Tibial nerve (tissue), 4 donors: ENCODE data around the gene RGS6. TPM values are rescaled to one million over a fixed set of nuclear protein-coding genes. Genes with fewer than 3 reads are reported as not detected.

ENCODE experiments used
- DNase-seq, 2 donors: peaks; one replicate each; pipeline ENCODE4 v3.0.0-alpha.2; 2019; ENCODE audit warnings: low spot score in 2 of 2
- H3K27ac ChIP-seq, 4 donors: fragments of 200-600 bp; sonication (generic) in 3 of 4; one replicate each; pipeline ENCODE4 v1.5.1; 2017 to 2019; ENCODE audit warnings: mild to moderate bottlenecking in 1 of 4
- H3K27me3 ChIP-seq, 2 donors: fragments of 200-600 bp; sonication (generic) in 1 of 2; one replicate each; pipeline versions ENCODE4 v1.5.1 to v1.6.0; 2017 to 2019
- H3K36me3 ChIP-seq, 3 donors: fragments of 200-600 bp; sonication (generic); one replicate each; pipeline ENCODE4 v1.5.1; 2018 to 2019
- H3K4me1 ChIP-seq, 4 donors: fragments of 200-600 bp; sonication (generic) in 3 of 4; one replicate each; pipeline ENCODE4 v1.5.1; 2017 to 2019
- H3K4me3 ChIP-seq, 4 donors: fragments of 200-600 bp; sonication (generic) in 3 of 4; one replicate each; pipeline ENCODE4 v1.5.1; 2017 to 2019; ENCODE audit warnings: mild to moderate bottlenecking in 1 of 4, moderate library complexity in 1 of 4
- H3K9me3 ChIP-seq, 4 donors: fragments of 200-600 bp; sonication (generic) in 3 of 4; one replicate each; pipeline ENCODE4 v1.5.1; 2017 to 2019
- EP300 ChIP-seq, 2 donors: sonication (generic); formaldehyde crosslinking; IDR thresholded peaks; one replicate each; pipeline ENCODE4 v1.6.1; 2017; ENCODE audit warnings: antibody characterized with exemption in 2 of 2, mild to moderate bottlenecking in 1 of 2
- POLR2A ChIP-seq, 2 donors: fragments of 450-650 bp; IDR thresholded peaks; one replicate each; pipeline ENCODE4 v1.6.1; 2017; ENCODE audit warnings: antibody characterized with exemption in 2 of 2, mild to moderate bottlenecking in 2 of 2, moderate library complexity in 2 of 2
- WGBS, 2 donors: methylation state at CpG; one replicate each; pipeline ENCODE4 v1.1.5; 2018; 5-methylcytosine and 5-hydroxymethylcytosine counted together
- total RNA-seq, 4 donors: library from RNA; depleted of rRNA; stranded (reverse); fragments of >200 nt; gene quantifications; one replicate each; pipeline ENCODE4 v1.1.0, GENCODE V29; 2016
- TF ChIP-seq, protein P1 (sequence below), 5 experiments: fragments of 200-600 bp in 3 of 5; fragments of 450-650 bp in 2 of 5; sonication (generic) in 3 of 5; IDR thresholded peaks; one replicate each; pipeline ENCODE4 v1.5.1; 2016 to 2019; ENCODE audit warnings: antibody characterized with exemption in 5 of 5, mild to moderate bottlenecking in 3 of 5, moderate library complexity in 2 of 5

The RGS6 gene
- total RNA-seq, 4 donors from 2014 or later: 43.5 to 67.2 (median 54.7) TPM

DNA sequence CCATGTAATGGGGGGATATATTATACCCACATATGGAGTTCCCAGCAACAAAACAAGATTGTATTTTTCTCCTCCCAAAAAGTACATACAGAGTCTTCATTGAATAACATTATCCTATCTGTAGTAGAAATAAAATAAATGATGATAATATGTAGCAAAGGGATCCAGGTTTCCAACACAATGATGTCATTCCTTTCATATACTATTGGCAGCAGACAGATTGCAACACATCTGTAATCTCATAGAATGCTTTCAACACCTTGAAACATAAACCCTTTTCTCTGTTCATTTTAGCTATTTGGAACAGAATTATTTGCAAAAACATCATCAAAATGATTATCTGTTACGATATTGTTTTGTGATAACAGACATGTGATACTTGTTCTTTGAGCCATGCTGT is 644.0 kb downstream of the RGS6 start:
- H3K9me3 ChIP-seq: peaks cover 0 to 3% (median under 1%) of the 10 kb centered on the region in 4 donors
- WGBS, 2 donors: 82 to 93% methylated on average over 1 of the region's 1 CpG

DNA sequence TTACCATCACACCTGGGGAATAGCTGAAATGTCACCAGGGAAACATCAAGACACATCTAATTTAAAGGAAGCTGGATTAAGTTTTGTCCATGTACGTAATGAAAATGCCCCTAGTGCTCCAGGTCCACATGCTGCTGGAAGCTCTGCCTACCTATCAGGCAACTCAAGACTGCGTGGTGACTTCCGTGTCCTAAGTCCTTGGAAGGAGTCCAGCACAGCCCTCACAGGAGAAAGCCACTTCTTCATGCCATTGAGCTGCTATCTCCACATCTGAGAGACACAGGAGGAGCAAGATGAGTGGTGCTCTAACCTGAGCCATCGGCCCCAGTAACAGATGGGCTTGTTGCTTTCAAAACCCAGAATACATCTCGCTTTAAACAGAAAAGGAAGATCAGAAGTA is 645.3 kb downstream of the RGS6 start:
- H3K27me3 ChIP-seq: no peaks in the 10 kb centered on the region
- no peak for DNase-seq
- H3K9me3 ChIP-seq: no peaks in the 10 kb centered on the region
- no peaks in the 10 kb centered on the region for H3K36me3 ChIP-seq
- H3K4me1 ChIP-seq: no peaks in the 10 kb centered on the region
- WGBS, 2 donors: 85 to 94% methylated on average over 5 of the region's 5 CpGs
- H3K4me3 ChIP-seq: no peak overlapping the region
- TF ChIP-seq, protein P1, sequence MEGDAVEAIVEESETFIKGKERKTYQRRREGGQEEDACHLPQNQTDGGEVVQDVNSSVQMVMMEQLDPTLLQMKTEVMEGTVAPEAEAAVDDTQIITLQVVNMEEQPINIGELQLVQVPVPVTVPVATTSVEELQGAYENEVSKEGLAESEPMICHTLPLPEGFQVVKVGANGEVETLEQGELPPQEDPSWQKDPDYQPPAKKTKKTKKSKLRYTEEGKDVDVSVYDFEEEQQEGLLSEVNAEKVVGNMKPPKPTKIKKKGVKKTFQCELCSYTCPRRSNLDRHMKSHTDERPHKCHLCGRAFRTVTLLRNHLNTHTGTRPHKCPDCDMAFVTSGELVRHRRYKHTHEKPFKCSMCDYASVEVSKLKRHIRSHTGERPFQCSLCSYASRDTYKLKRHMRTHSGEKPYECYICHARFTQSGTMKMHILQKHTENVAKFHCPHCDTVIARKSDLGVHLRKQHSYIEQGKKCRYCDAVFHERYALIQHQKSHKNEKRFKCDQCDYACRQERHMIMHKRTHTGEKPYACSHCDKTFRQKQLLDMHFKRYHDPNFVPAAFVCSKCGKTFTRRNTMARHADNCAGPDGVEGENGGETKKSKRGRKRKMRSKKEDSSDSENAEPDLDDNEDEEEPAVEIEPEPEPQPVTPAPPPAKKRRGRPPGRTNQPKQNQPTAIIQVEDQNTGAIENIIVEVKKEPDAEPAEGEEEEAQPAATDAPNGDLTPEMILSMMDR (IDR thresholded peaks at IDR 0.05): no peak
- no peak for TF ChIP-seq EP300 (IDR thresholded peaks at IDR 0.05)
- TF ChIP-seq POLR2A (IDR thresholded peaks at IDR 0.05): no peak
- H3K27ac ChIP-seq: no peak overlapping the region

More for the DNA sequence above, 644.0 kb downstream of the RGS6 start:
- DNase-seq: no peak
- Histone ChIP-seq H3K4me1 (no peaks in the 10 kb centered on the region), H3K27ac (no peak overlapping the region), H3K36me3 (no peaks in the 10 kb centered on the region), H3K27me3 (no peaks in the 10 kb centered on the region), H3K4me3 (no peak overlapping the region)
- TF ChIP-seq POLR2A (IDR thresholded peaks at IDR 0.05): no peak
- TF ChIP-seq, protein P1 (IDR thresholded peaks at IDR 0.05): no peak
- no peak for TF ChIP-seq EP300 (IDR thresholded peaks at IDR 0.05)

DNA sequence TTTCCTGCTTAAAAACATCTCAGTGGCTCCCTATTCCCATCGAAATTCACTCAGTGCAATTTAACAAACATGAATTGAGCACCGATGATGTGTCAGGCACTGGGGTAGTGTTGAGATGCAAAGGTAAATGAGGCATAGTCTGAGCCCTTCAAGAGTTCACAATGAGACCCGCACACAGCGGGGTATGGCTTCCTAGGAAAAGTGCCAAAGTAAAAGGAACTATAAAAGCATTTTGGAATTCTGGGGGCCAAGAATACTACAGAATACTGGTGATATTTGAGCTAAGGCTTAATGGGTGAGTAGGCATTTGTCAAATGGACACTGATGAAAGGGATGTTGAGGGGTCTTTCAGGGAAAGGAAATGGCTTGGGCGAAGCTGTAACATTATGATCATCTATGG is 646.3 kb downstream of the RGS6 start:
- DNase-seq: no peak
- no peak overlapping the region for H3K4me3 ChIP-seq
- TF ChIP-seq, protein P1 (IDR thresholded peaks at IDR 0.05): no peak
- no peak for TF ChIP-seq POLR2A (IDR thresholded peaks at IDR 0.05)
- no peak for TF ChIP-seq EP300 (IDR thresholded peaks at IDR 0.05)

DNA sequence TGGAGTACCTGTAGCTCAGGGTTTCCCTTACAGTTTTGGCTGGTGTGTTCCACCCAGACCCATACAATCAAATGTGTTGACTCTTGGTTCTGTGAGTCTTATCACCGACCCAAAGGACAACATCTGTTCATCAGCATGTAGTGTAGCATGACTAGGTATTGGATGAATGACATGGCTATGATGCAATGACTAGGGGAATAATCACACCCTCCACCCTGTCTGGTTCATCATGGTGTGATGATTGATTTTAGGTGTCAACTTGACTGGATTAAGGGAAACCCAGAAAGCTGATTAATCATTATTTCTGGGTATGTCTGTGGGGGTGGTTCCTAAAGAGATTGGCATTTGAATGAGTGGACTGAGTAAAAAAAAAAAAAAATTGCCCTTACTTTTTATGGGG is 650.4 kb downstream of the RGS6 start:
- DNase-seq: no peak
- Histone ChIP-seq H3K4me1 (no peaks in the 10 kb centered on the region), H3K36me3 (no peaks in the 10 kb centered on the region), H3K27me3 (no peaks in the 10 kb centered on the region), H3K4me3 (no peak overlapping the region), H3K9me3 (no peaks in the 10 kb centered on the region), H3K27ac (no peak overlapping the region)
- 85 to 95% methylated on average over 1 of the region's 1 CpG for WGBS, 2 donors
- TF ChIP-seq POLR2A (IDR thresholded peaks at IDR 0.05): no peak
- no peak for TF ChIP-seq EP300 (IDR thresholded peaks at IDR 0.05)
- TF ChIP-seq, protein P1 (IDR thresholded peaks at IDR 0.05): no peak

More for the DNA sequence above, 646.3 kb downstream of the RGS6 start:
- Histone ChIP-seq H3K4me1 (no peaks in the 10 kb centered on the region), H3K36me3 (no peaks in the 10 kb centered on the region), H3K9me3 (no peaks in the 10 kb centered on the region), H3K27ac (no peak overlapping the region), H3K27me3 (no peaks in the 10 kb centered on the region)
- 79 to 82% methylated on average over 5 of the region's 5 CpGs for WGBS, 2 donors

DNA sequence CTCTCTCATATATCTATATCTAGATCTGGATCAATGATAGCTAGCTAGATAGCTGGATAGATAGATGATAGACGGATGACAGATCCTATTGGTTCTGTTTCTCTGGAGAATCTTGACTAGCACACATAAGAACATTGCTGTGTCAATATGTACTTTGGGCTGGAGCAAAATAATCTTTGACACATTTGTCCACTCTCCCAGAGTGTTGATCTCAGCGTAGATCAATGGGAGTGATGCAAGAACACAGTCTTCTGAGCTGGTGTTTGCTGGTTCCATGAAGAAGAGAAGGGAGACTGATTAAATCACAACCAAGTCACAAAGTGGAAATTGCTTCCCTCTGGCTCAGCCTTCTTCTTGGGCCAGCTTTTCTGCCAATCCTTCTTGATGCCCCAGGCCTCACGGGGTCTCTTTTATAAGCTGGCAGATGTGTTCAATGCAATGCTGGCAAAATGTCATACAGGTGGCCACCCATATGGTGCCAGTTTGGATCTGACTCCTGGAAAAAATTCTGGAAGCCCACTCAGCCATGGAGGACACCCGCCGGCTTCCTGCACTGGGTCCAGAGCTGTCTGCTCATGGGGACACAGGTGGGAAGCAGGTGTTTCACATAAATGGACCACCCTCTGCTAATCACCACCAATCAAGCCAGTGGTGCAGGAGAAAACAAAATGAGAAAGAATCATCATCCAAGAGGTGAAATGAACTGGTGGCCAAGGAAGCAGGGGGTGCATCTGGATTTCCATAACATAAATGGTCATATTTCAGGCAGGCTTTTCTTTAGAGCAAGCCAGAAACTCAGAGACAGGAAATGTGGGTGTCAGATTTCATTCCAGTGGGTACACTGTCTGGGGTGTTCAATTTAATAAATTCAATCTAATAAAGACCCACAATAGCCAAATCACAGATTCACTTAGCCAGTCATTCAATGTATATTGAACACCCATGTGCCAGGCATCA is 651.4 kb downstream of the RGS6 start:
- Histone ChIP-seq H3K27me3 (no peaks in the 10 kb centered on the region), H3K27ac (no peak overlapping the region), H3K4me1 (no peaks in the 10 kb centered on the region), H3K36me3 (no peaks in the 10 kb centered on the region), H3K9me3 (no peaks in the 10 kb centered on the region), H3K4me3 (no peak overlapping the region)
- 92 to 93% methylated on average over 5 of the region's 5 CpGs for WGBS, 2 donors
- DNase-seq: no peak
- TF ChIP-seq POLR2A (IDR thresholded peaks at IDR 0.05): no peak
- TF ChIP-seq, protein P1 (IDR thresholded peaks at IDR 0.05): no peak
- no peak for TF ChIP-seq EP300 (IDR thresholded peaks at IDR 0.05)
